PC-3 (cell line): ENCODE data around the gene NDRG2. TPM values are rescaled to one million over a fixed set of nuclear protein-coding genes. Genes with fewer than 3 reads are reported as not detected.

Source experiments
- ATAC-seq: fragments of 200-7000 bp; cut with Tn5 transposase; 2 replicates; pipeline ENCODE4 v1.9.1; 2020; ENCODE audit warnings: mild to moderate bottlenecking, moderate library complexity
- BruUV-seq: library from RNA; stranded (reverse); fragments of 400-500 nt; replicated peaks from 2 replicates; lab custom pipeline; 2021; lab: Mats Ljungman, UMichigan
- CTCF ChIA-PET: fragments of 300-600 bp; sonication (Branson Sonifier 250); formaldehyde crosslinking; loops from one replicate; lab custom pipeline; 2022; ENCODE audit warnings: antibody characterized with exemption; lab: Charles Lee
- POLR2A ChIA-PET: fragments of 300-600 bp; sonication (Branson Sonifier 250); formaldehyde crosslinking; loops from one replicate; lab custom pipeline; 2022; ENCODE audit warnings: antibody characterized with exemption; ENCODE audit not compliant: unreplicated experiment; lab: Charles Lee
- DNase-seq: peaks from one replicate; pipeline ENCODE4 v3.0.0-alpha.2; 2015
- H2AFZ ChIP-seq: fragments of 300-600 bp; sonication (generic); 2 replicates; pipeline ENCODE4 v1.6.0; 2016; ENCODE audit warnings: antibody characterized with exemption, low read length
- H3F3A ChIP-seq: fragments of 300-600 bp; sonication (generic); one replicate; pipeline ENCODE4 v1.6.0; 2017; ENCODE audit warnings: antibody characterized with exemption, low read length, control low read depth, mild to moderate bottlenecking; ENCODE audit not compliant: unreplicated experiment
- H3K27ac ChIP-seq: fragments of 300-600 bp; sonication (generic); 2 replicates; pipeline ENCODE4 v1.5.1; 2016; ENCODE audit warnings: mild to moderate bottlenecking, low read length
- H3K27me3 ChIP-seq: fragments of 300-600 bp; sonication (generic); 2 replicates; pipeline ENCODE4 v1.6.1; 2016; ENCODE audit warnings: low read length, mixed read lengths
- H3K36me3 ChIP-seq: fragments of 300-600 bp; sonication (generic); 2 replicates; pipeline ENCODE4 v1.6.1; 2016; ENCODE audit warnings: low read depth, mixed run types, low read length, mixed read lengths
- H3K4me1 ChIP-seq: fragments of 300-600 bp; sonication (generic); 2 replicates; pipeline ENCODE4 v1.5.1; 2016; ENCODE audit warnings: low read length; ENCODE audit not compliant: insufficient read depth
- H3K4me2 ChIP-seq: fragments of 300-600 bp; sonication (generic); 2 replicates; pipeline ENCODE4 v1.6.0; 2016; ENCODE audit warnings: low read length
- H3K4me3 ChIP-seq: fragments of 300-600 bp; sonication (generic); 2 replicates; pipeline ENCODE4 v1.5.1; 2016; ENCODE audit warnings: mild to moderate bottlenecking, low read length, mixed read lengths
- H3K79me2 ChIP-seq: fragments of 300-600 bp; sonication (generic); 2 replicates; pipeline ENCODE4 v1.6.1; 2017; ENCODE audit warnings: low read length, mixed read lengths
- H3K9ac ChIP-seq: fragments of 300-600 bp; sonication (generic); 2 replicates; pipeline ENCODE4 v1.6.0; 2016; ENCODE audit warnings: mild to moderate bottlenecking, low read length
- H3K9me2 ChIP-seq: fragments of 300-600 bp; sonication (generic); replicated peaks from 2 replicates; pipeline ENCODE4 v1.6.1; 2016; ENCODE audit warnings: mixed run types, low read length, mixed read lengths
- H3K9me3 ChIP-seq: fragments of 300-600 bp; sonication (generic); 2 replicates; pipeline ENCODE4 v1.6.1; 2016; ENCODE audit warnings: low read length, mixed read lengths
- H4K20me1 ChIP-seq: fragments of 300-600 bp; sonication (generic); 2 replicates; pipeline ENCODE4 v1.6.1; 2016; ENCODE audit warnings: low read length, mixed read lengths
- CTCF ChIP-seq: fragments of 300-600 bp; sonication (generic); conservative IDR thresholded peaks from 2 replicates; pipeline ENCODE4 v1.5.1; 2017; ENCODE audit warnings: antibody characterized with exemption, low read depth, mild to moderate bottlenecking, low read length
- EZH2 ChIP-seq: fragments of 300-600 bp; sonication (generic); IDR thresholded peaks from one replicate; pipeline ENCODE4 v1.6.1; 2017; ENCODE audit warnings: antibody characterized with exemption, mild to moderate bottlenecking, low read length; ENCODE audit not compliant: unreplicated experiment
- EZH2phosphoT487 ChIP-seq: fragments of 300-600 bp; sonication (generic); IDR thresholded peaks from 2 replicates; pipeline ENCODE4 v1.6.1; 2018; ENCODE audit warnings: mild to moderate bottlenecking, antibody characterized with exemption, low read length, borderline replicate concordance
- intact Hi-C: fragments of 100-400 bp; cut with micrococcal nuclease; formaldehyde crosslinking; loops from 2 replicates; pipeline ENCODE4 v1.9.0; 2023
- total RNA-seq: library from RNA; depleted of rRNA; stranded (reverse); fragments of >200 nt; gene quantifications from 2 replicates; pipeline ENCODE4 v1.2.3, GENCODE V29; 2014

NDRG2 gene
- total RNA-seq, 1 experiment from 2014 or later: 4.0 TPM

- no peaks in the 10 kb centered on the region for H3K4me1 ChIP-seq
- peaks cover 60% of the 10 kb centered on the region for H3K27me3 ChIP-seq
- no peak overlapping the region for H3K27ac ChIP-seq
- no peak overlapping the region for H3K4me3 ChIP-seq
- DNase-seq (peak; percentile 43), ATAC-seq (peak; percentile 47; the same call in 1 of the 2 replicates)
- ChIA-PET CTCF (interaction anchor here (0.6 to 0.7 kb wide), 2 partner anchors 22 to 49 kb away, joined by 3 read pairs; no protein-coding TSS in a partner anchor), POLR2A (no interaction called here)
- no peak overlapping the region for H2AFZ ChIP-seq
- H3K9ac ChIP-seq: no peak overlapping the region
- TF ChIP-seq CTCF (no peak), EZH2 (no peak), EZH2phosphoT487 (no peak)
- no TSS peak for BruUV-seq
- no peaks in the 10 kb centered on the region for H4K20me1 ChIP-seq
- H3K79me2 ChIP-seq: no peaks in the 10 kb centered on the region
- no peaks in the 10 kb centered on the region for H3F3A ChIP-seq
- intact Hi-C loops: no loop called here
- H3K36me3 ChIP-seq: no peaks in the 10 kb centered on the region
- H3K4me2 ChIP-seq: no peak overlapping the region
- H3K9me2 ChIP-seq: no peaks in the 10 kb centered on the region
- no peaks in the 10 kb centered on the region for H3K9me3 ChIP-seq
These were observed 38.6 kb upstream of the NDRG2 start for GRCh38 chr14:21063479-21063878.

- no peaks in the 10 kb centered on the region for H4K20me1 ChIP-seq
- no peak overlapping the region for H3K9ac ChIP-seq
- H3K36me3 ChIP-seq: no peaks in the 10 kb centered on the region
- no peaks in the 10 kb centered on the region for H3K9me3 ChIP-seq
- DNase-seq (no peak), ATAC-seq (no peak)
- H3K4me3 ChIP-seq: no peak overlapping the region
- intact Hi-C loops: no loop called here
- no peak overlapping the region for H3K27ac ChIP-seq
- H2AFZ ChIP-seq: no peak overlapping the region
- peaks cover 49% of the 10 kb centered on the region for H3K27me3 ChIP-seq
- BruUV-seq: no TSS peak
- no peaks in the 10 kb centered on the region for H3K79me2 ChIP-seq
- no peaks in the 10 kb centered on the region for H3K9me2 ChIP-seq
- H3K4me1 ChIP-seq: no peaks in the 10 kb centered on the region
- no peak overlapping the region for H3K4me2 ChIP-seq
- H3F3A ChIP-seq: no peaks in the 10 kb centered on the region
- no peak for TF ChIP-seq EZH2phosphoT487
- TF ChIP-seq CTCF: no peak
- TF ChIP-seq EZH2: no peak
- ChIA-PET POLR2A (no interaction called here), CTCF (no interaction called here)
These were observed 36.4 kb upstream of the NDRG2 start for GRCh38 chr14:21061347-21061668.

GRCh38 chr14:21060614-21061346 lies 35.9 kb upstream of the NDRG2 start:
- Histone ChIP-seq H3K36me3 (no peaks in the 10 kb centered on the region), H3K27ac (no peak overlapping the region), H3K9ac (no peak overlapping the region), H3K4me2 (no peak overlapping the region), H3K4me3 (no peak overlapping the region), H3K79me2 (no peaks in the 10 kb centered on the region), H3K4me1 (no peaks in the 10 kb centered on the region), H3F3A (no peaks in the 10 kb centered on the region), H3K27me3 (peaks cover 47% of the 10 kb centered on the region), H2AFZ (no peak overlapping the region), H3K9me3 (no peaks in the 10 kb centered on the region), H4K20me1 (no peaks in the 10 kb centered on the region), H3K9me2 (no peaks in the 10 kb centered on the region)
- POLR2A ChIA-PET: no interaction called here
- CTCF ChIA-PET: no interaction called here
- ATAC-seq (no peak), DNase-seq (no peak)
- TF ChIP-seq EZH2: no peak
- no TSS peak for BruUV-seq
- intact Hi-C loops: no loop called here
